T-cell (primary cell): Measurements from ENCODE around the gene SYK. TPM values are rescaled to one million over a fixed set of nuclear protein-coding genes. Genes with fewer than 3 reads are reported as not detected.

Experiments
- total RNA-seq, 35 experiments: library from RNA in 6 of 35; stranded (reverse) in 6 of 35; fragments of 120-200 nt in 1 of 35; gene quantifications; one replicate each; pipeline versions ENCODE4 v1.2.1 to v1.2.4 and lab custom pipeline; 2013 to 2026

Gene SYK
- total RNA-seq, 5 donors from 2014 or later (not counting 1 experiment from before 2014, with no cell fraction given), result 1.0 to 10.7 (median 3.9) TPM

Other genes with a start within 250 kb of the SYK start
- gene DIRAS2, start 159.0 kb upstream of the SYK start, total RNA-seq, result not detected